Stimulated activated CD4-positive, alpha-beta T cell treated with anti-CD3 and anti-CD28 coated beads, TNF-alpha, amount 100 ng/mL, for 4 hours (primary cell): ENCODE results near the gene ASCC1.

ENCODE experiments used
- DNase-seq, 3 experiments: peaks; one replicate each; pipeline ENCODE4 v3.0.0-alpha.2; 2020; ENCODE audit warnings: low read depth in 3 of 3

The ASCC1 gene

DNA sequence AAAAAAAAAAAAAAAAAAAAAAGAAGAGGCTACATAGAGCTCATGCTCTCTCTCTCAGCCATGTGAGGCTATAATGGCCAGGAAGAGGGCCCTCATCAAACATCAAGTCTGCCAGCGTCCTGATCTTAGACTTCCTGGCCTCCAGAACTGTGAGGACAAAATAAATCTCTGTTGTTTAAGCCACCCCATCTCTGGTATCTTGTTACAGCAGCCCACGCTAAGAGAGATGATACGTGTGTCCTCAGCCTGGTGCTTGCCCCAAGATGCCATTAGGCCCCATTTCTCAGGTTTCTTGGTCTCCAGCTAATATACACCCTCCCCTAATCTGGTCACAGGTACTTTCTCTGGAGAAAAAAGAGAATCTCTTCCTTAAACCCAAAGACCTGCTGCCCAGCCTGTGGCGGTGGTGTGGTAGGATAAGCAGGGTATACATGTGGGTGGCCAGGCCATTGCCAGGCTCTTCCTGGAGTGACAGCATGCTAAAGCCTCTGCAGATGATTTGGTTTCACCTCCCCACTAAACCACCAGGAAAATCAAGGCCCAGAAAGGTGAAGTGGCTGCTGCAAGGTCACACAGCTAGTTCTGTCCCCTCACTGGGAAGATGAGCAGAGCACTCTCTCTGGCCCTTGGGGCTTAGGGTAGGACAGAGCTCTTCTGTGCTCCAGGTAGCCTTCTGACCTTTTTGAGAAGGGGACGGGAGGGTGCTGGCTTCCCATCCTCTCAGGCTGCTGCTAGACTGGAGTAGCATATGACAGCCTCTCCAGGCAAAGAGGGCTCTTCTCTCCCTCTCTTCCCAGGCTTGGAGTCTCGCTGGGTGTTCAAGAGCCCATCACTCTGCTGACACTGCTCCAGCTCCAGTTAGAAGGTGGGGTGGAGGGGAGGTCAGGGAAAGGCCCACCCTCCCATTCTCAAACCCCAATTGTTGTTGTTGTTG, 133.0 kb downstream of the ASCC1 start:
- DNase-seq = no peak

DNA sequence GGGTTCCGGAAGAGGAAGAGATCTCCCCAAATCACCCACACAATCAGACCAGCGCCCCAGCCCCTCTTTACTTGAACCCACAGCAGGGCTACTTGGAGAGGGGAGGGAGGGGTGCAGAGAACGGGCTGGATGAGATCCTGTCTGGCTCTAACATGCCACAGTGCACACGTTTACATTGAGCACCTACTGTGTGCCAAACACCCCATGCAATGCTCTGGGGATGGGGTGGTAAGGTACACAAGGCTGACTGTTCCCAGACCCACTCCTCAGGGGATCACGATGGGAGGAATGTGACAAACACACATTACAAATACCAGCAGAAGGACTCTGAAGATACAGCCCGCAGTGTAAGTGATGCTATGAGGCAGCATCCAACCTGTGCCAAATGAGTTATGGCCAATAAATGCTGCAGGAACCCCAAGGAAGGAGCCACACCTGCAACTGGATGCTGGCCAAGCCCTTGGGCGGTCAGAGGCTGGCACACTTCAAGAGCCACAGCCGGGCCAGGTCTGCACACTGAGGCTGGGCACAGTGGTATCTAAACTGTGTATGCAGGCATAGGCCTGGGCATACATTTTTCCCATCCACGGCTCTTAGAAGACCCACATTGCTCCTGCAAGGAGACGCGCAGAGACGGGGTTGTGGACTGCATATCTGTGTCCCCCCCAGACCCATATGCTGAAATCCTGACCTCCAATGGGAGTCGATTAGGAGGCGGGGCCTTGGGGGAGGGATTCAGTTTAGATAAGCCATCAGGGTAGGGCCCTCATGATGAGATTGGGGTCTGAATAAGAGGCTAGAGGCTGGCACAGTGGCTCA, 134.1 kb downstream of the ASCC1 start:
- no peak for DNase-seq

DNA sequence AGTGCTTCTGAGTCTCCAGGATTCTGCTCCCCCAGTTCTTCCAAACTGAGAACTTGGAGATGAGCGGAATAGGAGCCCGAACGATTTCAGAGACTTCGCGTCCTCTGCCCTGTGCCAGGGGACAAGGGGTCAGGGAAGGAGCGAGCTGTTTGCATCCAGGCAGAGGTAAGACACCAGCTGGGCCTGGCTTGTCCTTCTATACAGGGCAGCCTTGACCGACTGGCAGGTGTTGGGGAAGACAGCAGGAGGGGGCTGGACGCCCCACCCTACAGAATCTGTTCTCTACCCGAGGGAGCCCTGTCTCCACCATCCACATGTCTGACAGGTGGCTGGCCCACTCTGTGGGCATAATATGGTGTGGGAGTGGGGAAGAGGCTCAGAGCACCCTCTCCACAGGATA, 134.9 kb downstream of the ASCC1 start:
- no peak for DNase-seq

DNA sequence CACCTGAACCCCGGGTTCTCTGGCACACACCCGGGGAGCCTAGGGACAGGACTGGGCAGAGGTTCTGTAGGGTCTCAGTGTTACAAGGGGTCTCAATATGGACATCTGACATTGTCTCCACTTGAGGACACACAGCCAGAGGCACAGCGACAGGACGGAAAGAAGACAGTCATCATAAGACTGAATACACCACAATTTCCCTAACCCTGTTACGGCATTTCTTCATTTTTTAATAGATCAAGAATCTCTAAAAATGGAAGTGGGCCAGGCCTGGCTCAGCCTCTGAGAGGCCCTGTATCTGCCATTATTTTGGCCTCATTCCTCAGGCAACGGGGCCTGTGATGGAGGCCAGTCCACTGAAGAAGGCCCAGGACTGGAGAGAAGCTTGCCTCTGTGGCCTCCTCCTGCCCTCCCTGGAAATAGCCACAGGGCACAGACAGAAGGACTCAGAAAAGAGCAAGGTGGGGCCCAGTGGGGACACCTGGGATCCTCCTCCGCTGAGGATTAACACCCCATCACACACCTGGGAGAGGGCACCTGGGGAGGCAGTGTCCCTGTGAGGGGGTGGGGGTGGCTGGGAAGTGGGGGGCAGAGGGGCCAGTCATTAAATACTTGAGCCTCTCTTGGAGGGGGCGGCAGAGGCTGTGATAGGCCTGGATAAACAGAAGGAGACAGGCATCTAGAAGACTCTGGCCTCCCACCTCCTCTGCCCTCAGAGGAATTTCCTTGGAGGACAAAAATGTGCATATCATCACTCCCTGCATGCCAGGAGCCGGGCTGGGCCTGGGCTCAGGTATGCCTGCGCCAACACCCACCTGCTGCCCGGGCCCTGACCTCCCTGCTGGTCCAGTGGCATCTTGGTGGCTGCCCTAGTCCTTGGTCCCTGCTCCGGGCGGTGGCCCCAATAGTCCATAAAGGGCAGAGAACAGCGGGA, 135.8 kb downstream of the ASCC1 start:
- DNase-seq = no peak

DNA sequence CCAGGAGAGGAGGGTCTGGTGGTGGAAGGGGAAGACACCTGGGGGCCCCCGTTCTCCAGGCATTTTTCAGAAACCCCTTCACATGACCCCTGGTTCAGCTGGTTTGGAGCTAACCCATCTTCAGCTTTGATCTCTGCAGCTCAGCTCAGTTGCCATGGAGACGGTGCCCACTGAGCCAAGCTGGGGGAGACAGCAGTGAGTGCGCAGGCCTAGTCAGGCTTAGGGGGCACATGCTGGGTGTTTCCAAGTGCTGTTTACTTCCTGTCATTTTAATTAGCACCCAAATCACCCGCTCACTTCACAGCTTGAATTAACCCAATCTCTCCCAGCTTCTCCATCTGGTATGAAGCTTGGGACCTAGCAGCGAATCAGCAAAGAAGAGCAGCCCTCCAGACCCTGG, 136.7 kb downstream of the ASCC1 start:
- DNase-seq = peak in 2 of 3 experiments; percentile 29 to 38

DNA sequence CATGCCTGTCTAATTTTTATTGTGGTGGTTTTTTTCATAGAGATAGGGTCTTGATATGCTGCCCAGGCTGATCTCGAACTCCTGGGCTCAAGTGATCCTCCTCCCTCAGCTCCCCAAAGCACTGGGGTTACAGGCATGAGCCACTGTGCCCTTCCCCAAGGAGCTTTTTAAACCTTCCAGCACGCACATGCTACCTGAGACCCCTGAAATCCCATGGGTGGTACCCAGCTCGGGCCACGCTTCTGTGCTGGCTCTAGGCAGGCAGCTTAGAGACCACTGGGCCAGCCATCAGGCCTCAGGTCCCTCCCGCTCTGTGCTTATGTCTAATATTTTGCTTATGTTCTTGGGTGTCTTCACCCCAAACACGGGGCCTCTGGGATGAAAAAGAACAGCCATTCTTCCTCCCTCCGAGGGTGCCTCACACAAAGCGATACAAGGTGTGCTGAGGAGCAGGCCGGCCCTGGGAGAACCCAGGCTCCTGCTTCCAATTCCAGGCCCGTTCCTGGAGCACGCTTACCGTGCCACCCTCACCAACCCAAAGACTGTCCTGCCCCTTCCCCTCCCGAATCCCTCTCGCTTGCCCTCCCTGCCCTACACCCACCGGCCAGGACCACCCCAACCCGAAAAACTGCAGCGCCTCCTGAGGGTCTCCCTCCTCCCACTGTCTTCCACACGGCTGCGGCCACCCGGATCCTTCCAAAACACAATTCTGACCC, 138.6 kb downstream of the ASCC1 start:
- no peak for DNase-seq

DNA sequence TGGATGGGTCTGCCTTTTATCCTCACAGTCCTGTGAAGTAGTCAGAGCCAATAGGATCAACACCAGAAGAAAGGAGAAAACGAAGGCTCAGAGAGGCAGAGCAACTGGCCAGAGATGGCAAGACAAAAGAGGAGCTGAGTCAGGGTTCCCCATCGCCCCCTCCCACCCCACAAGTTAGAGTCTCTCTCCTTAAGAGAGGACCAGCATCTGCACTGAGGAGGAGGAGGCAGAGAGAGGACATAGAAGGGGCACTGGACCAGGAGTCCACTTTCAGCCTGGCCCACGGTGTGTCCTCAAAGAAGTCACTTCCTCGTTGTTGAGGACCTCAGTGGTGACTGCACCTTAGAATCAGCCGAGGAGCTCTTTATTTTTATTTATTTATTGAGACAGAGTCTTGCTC, 139.3 kb downstream of the ASCC1 start:
- no peak for DNase-seq

DNA sequence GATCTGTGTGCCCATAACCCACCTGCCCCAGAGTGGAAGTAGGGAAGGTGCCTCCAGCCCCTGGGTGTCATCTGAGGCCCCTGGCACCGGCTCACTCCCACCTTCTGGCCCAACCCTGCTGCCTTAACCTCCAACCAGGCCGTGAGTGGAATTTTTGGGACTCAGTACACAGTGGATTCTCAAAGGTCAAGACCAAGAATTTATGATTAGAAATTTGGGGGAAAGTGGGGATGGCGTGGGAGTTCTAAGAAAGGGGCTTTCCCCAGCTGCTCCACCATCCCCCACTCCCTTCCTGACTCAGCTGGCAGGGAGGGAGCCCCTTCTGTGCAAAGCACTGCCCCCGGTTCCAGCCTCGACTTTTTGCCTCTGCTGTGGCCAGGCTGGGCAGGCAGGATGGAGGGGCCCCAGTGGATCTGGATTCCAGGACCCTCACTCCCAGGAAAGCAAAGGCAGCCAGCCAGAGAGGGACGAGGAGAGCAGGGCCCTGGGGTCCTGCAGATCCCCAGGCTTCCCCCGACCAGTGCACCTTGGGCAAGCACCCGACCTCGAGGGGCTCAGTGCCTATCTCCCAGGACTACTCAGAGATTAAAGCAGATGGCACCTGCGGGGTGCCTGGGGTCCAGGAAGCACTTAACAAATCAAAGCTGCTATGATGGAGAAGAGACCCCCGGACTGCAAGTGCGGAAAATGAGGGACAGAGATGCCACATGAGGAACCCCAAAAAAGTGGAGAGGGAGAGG, 140.5 kb downstream of the ASCC1 start:
- no peak for DNase-seq

DNA sequence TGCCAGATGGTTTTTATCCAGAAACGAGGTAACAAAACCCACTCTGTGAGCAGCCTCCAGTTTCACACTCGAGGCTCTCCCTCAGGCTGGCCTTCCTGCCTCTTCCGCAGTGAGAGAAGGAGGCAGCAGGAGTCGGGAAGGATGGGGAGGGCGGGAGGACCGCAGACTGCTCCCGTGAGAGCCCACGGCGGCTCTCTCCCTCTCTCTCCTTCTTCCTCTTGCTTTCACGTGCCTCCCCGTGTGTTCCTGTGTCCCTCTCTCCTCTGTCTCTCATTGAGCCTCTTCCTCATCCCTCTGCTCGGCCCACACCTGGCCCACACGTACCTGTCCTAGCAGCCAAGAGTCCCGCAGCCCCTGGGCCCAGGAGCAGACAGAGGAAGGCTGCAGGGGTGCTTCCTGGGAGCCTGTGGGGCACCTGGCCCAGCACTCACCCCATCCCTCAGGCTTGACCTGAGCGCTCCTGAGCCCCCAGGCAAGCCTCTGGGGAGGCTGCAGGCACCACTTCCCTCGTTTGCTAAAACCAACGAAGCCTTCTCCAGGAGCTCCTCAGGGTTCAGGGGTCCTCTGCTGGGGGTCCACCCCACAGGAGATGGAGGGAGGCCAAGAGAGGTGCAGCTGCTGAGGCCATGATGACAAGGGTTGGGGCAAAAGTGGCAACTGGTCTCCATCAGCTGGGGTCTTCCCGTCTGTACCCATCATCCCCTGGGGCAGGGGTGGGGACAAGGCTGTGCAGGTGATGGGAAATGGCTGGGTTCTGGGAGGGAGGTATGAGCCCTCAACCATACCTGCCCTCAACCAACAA, 141.3 kb downstream of the ASCC1 start:
- DNase-seq = no peak

DNA sequence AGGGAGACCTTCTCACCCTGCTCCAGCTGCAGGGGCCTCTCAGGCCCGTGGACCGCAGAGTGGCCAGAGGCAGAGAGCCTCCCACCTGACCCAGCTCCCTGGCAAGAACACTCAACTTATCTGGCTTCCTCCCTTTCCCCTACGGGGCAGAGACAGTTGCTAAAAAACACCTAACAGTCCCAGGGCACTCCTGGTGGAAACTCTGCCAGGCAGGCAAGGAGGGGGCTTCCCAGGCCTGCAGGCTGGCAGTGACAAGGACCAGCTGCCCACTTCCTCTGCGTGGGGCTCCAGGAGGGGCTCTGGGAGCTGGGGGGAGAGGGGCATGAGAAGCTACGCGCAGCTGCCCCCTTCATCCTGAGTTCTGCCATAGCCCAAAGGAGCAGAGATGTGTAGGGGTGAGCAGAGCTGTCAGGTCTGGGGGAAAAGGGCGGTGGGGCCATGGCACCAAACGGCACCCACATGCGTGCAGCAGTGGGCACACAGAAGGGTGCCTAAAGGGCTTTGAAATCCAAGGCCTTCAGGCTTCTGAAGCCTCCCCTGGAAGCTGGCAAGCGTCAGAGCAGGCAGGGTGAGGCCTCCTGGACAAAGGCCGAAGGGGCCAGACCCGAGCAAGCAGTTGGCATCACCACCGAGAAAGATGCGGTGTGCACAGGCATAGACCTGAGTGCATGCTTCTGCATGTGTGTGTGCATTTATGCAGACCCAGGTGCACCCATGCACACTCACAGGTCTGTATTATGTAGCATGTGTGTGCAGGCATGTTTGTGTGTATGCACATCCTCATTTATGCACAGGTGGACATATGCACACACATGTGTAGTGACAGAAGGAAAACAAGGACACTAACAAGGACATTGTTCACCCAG, 142.1 kb downstream of the ASCC1 start:
- DNase-seq = no peak

DNA sequence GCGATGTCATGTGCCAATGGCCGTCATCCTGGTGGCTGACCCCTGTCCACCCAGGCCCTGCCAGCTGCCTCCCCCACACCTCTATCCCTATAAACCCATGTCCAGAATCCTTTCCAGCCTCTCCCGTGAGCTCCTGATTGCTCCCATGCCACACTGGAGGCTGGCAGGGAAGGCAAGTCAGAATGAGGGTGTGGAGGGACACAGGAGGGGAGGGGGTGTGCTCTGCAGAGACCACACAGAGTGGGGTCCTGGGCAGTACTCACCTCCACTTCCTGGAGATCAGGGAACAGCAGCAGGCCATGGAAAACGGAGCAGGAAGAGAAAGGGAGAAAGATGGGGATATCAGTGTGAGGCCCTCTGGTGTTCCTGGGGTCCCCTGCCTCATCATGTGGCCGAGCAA, 143.4 kb downstream of the ASCC1 start:
- DNase-seq = no peak

DNA sequence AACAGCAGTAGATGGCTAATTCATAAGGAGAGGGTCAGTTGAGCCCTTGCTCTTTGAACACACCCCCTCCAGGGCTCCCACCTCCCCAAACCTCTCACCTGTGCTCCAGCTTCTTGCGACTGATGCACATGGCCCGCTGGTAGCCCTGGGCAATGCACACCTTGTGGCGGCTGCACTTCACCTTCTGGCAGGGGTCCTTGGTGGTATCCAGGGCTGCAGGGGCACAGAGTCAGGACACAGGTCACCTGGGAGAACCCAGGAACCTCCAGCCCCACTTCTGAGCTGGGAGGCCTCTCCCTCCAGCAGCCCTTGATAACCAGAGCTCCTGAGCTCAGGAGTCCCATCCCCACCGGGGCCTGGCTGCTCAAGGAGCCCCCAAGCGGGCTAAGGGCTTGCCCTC, 144.0 kb downstream of the ASCC1 start:
- DNase-seq = no peak

DNA sequence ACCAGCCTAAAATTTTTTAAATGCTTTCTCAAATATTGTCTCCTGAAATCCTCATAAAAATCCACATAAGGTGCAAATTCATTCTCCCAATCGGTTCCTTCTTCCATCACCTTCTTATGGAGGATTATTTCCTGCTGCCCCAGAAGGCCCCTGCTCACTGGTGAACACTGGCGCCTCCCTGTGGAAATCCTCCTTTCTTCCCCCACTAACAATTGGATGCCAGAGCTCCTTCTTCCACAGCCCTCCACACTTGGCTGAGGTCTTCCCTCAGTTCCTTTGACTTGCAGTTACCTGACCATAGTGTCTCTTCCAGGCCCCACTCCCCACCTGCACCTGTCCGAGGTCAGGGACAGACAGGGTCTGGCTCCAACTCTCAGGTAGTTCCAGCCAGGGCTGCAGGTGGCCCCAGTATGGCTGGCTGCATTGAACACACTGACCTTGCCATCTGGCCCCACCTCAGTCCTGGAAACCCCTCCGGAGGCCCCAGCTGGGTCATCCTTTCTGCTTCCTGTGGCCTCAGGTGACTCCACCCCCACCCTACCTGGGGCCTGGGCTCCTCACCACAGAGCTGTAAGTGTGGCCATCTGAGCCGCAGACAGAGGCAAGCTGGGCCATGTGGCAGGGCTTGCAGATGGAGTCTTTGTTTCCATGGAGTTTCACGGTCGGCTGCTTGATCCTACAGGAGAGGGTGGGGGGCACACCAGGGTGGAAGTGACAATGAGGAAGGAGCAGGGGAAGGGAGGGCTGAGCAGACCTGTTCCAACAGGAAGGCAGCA, 146.1 kb downstream of the ASCC1 start:
- no peak for DNase-seq

DNA sequence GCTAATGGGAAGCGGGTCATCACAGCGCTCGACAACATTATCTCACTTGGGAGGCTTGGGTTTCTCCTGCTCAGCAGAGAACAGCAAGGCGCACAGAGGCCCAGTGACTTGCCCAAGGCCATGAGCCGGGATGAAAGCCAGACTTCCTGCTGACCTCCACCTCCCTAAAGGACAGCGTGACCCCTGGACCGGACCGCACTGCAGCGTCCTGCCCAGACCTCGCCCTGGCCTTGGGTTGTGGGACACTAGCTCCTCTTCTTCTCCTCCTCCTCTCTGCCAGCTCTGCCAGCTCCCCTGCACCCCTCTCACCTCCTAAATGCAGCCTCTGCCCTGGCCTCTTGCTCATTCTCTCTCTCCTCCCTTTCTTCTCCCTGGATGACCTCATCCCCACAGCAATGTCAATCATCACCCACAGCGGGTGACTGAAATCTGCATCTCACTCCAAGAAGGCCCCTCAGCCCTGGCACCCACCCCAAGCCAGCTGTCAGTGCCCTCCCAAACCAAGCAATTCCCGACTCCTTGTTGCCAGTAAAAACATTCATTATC, 147.1 kb downstream of the ASCC1 start:
- DNase-seq = no peak

DNA sequence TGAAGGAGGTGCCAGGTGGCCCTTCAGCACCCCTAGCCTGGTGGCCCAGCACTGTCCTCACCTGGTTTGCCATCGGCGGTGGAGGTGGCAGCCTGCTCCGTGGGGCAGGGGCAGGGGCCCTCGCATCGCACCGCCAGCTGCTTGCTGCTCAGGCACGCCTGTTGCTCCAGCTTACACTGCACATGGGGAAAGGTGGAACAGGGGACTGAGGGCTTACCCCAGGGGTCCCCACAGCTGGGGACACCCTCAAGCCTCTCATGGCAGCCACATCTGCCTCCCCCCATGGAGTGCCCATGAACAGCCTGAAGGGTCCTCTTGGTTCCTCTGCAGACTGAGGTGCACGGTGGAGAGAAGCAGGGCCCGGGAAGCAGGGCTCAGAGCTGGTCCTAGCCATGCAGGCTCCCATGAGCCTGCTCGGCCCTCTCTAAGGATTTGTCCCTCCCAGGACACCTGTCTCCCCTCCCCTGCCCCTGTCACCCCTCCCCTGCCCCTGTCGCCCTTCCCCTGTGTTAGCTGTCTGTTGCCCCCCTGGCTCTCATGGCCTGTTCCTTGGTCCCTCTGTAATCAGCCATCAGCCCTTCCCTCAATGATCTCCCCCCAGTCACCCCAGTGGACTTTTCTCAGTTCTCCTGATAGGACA, 147.8 kb downstream of the ASCC1 start:
- DNase-seq = no peak

DNA sequence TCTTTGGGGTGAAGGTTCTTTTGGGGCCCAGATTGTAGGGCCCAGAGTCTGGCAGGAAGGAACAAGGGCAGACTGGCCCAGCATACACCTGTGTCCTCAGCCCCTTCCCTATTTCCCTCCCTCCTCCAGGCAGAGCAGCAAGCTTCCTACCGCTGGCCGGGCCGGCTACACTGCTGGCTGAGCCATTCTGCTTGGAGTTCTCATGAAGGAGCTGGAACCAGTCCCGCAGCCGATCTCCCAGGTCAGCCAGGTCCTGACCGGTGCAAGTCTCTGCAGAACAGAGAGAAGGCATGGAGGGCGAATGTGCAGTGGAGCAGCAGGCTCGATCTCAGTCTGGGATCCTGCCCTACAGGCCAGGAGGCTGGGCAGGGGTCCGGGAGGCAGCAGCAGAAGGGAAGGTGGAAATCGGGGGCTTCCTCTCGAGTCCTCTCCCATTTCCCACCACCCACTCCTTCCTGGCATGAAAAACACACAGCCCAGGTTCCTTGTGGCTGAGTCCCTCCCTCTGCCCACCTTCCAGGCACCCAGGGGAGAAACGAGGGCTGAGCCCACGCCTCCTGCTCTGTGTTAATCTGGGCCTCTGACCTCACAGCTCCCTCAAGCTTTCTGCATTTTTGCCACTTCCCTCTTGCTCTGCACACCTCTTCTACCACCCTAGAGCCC, 148.5 kb downstream of the ASCC1 start:
- DNase-seq = no peak
